Stimulated activated CD8-positive, alpha-beta memory T cell treated with anti-CD3 and anti-CD28 coated beads, Interleukin-15, amount 100 ng/mL, for 48 hours (primary cell): ENCODE results near the gene PIK3C2A.
"Not testable (repeated sequence)": the region's sequence is repeated elsewhere in the genome, so short reads cannot be mapped to it uniquely, and the experiment has no call there.

Experiments
- DNase-seq, 2 donors: peaks; one replicate each; pipeline ENCODE4 v3.0.0-alpha.2; 2020; ENCODE audit warnings: low read depth in 2 of 2

Gene PIK3C2A, protein sequence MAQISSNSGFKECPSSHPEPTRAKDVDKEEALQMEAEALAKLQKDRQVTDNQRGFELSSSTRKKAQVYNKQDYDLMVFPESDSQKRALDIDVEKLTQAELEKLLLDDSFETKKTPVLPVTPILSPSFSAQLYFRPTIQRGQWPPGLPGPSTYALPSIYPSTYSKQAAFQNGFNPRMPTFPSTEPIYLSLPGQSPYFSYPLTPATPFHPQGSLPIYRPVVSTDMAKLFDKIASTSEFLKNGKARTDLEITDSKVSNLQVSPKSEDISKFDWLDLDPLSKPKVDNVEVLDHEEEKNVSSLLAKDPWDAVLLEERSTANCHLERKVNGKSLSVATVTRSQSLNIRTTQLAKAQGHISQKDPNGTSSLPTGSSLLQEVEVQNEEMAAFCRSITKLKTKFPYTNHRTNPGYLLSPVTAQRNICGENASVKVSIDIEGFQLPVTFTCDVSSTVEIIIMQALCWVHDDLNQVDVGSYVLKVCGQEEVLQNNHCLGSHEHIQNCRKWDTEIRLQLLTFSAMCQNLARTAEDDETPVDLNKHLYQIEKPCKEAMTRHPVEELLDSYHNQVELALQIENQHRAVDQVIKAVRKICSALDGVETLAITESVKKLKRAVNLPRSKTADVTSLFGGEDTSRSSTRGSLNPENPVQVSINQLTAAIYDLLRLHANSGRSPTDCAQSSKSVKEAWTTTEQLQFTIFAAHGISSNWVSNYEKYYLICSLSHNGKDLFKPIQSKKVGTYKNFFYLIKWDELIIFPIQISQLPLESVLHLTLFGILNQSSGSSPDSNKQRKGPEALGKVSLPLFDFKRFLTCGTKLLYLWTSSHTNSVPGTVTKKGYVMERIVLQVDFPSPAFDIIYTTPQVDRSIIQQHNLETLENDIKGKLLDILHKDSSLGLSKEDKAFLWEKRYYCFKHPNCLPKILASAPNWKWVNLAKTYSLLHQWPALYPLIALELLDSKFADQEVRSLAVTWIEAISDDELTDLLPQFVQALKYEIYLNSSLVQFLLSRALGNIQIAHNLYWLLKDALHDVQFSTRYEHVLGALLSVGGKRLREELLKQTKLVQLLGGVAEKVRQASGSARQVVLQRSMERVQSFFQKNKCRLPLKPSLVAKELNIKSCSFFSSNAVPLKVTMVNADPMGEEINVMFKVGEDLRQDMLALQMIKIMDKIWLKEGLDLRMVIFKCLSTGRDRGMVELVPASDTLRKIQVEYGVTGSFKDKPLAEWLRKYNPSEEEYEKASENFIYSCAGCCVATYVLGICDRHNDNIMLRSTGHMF (N-terminal part only)

DNA sequence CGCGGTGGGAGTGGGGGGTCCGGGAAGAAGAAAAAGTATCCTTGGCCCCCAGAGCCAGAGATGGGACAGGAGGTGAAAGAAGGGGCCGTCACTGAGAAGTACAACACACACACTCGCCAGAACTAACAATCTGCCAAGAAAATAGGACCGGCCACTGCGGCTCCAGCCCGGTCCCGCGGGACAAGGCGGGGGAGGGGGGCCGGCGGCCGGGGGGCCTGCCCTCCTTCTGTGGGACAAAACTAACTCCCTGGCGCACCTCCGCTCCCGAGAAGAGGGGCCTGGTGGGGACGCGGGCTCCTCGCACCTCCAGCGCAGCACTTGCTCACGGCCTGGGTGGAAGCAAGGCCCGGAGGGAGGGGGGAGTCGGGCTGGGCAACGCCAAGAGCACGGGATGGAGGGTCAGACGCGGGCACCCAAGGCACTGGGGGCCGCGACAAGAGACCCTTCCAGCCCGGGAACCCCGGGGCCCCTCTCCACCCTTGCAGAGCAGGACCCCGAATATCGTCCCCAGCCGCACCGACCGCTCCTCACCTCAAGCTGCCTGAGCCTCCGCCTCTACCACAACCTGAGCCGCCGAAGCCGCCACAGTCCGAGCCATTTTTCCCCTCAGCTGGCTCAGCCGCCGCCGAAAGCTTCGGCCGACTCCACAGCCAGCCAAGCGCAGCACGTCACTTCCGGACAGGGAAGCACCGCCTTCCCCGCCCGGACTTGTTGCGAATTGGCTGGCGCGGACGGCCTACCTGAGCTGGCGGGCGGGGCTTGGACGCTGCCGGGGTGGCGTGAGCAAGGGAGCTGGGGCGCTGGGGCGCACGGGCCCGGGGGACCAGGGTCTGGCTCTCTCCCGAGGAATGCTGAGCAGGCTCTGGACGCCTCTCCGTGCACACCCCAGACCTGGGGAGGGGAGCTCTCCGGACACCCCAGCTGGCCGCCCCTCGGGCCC lies at the start of gene PIK3C2A:
PIK3C2A (minus strand) TSS at position 670 of the 940 bp plus-strand sequence. CDS start 38,245 bp downstream, outside the sequence.
- DNase-seq, result peak; percentile 93 to 96

DNA sequence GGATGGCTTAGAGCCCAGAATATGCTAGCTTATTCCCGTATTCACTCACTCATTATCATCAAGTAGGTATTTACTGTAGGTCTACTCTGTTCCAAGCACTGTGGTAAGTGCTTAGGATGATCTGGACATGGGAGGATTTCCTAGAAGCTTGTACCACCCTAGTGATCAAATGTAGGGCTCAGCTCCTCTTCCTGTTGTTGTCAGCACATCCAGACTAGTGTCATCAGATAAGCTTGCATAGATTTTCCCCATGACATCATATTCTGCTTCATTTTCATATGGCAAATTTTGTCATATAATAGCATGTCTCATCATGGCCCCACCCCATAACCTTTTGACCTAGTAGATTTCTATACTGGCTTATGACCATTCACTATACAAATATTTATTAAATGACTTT lies 49.4 kb upstream of the PIK3C2A start:
- no peak for DNase-seq

DNA sequence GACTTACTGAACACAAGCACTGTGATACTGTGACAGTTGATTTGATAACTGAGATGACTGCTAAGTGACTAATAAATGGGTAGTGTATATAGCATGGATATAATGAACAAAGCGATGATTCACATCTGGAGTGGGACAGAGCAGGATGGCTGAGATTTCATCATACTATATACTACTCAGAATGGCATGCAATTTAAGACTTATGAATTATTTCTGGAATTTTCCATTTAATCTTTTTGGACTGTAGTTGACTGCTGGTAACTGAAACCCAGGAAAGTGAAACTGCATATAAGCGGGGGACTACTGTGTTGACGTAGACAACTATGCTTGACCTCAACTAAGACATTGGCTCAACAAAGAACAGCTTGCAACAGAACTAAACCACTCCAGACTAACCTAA lies 48.7 kb upstream of the PIK3C2A start:
- DNase-seq, result no peak

DNA sequence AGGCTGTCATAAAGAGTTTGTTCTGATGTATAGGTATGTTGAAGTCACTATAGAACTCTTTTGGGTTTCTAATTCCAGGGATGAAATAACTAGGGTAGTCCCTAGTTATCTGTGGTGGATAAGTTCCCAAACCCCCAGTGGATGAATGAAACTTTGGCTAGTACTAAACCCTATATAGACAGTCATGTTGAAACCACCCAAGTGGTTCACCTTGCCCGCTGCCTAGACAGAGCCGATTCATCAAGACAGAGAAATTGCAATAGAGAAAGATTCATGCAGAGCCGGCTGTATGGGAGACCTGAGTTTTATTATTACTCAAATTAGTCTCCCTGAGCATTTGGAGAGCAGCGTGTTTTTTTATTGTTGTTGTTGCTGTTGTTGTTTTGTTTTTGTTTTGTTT lies 44.9 kb upstream of the PIK3C2A start:
- no peak for DNase-seq

DNA sequence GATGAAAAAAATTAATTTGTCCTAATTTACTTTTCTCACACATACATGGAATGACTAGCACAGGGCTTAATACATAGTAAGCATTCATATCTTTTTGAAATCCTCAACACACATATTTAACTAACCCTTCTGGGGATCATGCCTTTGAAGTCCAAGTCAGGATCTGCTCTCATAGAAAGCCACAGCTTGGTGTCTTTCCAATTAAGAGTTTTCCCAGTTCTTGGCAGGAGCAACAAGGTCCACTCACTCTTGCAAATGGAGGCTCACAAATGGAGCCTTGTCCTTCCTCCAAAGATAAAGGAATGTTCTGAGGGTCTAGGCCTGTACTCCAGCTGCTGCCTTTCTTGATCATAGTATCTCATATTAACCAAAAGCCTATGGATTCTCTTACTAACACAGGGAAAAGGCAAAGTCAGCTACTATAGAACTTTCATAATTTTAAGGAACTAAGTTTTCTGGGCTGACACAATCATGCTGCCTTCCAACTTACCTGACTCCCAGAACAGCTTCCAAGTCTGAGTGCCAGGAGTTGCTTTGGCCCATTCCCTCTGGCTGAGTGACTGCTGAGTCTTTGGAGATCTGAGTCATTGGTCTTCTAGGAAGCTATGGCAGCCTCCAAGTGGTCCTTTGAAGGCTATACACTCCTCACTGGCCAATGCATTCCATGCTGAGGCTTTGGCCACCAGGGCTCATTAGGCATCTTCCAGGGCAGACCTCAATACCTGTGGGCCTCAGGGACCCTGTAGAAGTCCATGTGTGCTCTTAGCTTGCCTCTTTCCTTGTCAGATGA lies 43.0 kb upstream of the PIK3C2A start:
- no peak for DNase-seq

DNA sequence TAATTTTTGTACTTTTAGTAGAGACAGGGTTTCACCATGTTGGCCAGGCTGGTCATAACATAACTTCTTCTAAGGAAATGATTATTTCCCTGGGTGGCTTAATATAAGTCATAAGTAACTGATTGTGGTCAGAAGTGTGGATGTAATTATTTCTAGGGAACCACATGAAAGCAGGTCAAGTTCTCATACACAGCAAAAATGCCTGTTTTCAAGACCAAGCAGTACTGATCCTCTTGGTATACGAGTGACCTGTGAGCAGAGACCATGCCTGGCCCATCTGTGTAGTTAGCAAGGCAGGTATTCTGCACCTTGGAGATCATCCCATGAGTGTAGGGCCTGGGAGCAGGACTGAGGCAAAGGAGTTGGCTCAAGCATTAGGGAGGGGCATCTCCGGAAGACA lies 36.3 kb upstream of the PIK3C2A start:
- no peak for DNase-seq

DNA sequence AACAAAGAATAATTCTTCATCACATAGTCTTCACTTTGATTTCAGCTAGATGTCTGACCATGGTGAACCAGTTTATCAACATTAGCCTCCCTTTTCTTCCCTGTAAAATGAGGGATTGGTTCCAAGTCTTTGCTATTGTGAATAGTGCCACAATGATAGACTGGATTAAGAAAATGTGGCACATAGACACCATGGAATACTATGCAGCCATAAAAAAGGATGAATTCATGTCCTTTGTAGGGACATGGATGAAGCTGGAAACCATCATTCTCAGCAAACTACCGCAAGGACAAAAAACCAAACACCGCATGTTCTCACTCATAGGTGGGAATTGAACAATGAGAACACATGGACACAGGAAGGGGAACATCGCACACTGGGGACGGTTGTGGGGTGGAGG lies 35.2 kb upstream of the PIK3C2A start:
- DNase-seq, result not testable (repeated sequence)

DNA sequence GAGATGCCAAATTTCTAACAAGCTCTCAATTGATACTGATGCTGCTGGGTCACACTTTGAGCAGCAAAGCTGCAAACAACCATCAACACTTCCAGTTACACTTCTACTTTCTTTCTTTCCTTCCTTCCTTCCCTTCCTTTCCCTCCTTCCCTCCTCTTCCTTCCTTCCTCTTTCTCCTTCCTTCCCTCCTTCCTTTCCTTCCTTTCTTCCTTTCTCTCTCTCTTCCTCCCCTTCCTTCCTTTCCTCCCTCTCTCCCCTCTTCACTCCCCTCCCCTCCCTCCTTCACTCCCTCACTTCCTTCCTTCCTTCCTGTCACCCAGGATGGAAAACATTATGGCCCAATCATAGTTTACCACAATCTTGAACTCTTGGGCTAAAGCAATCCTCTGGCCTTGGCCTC lies 33.0 kb upstream of the PIK3C2A start:
- DNase-seq, result no peak

DNA sequence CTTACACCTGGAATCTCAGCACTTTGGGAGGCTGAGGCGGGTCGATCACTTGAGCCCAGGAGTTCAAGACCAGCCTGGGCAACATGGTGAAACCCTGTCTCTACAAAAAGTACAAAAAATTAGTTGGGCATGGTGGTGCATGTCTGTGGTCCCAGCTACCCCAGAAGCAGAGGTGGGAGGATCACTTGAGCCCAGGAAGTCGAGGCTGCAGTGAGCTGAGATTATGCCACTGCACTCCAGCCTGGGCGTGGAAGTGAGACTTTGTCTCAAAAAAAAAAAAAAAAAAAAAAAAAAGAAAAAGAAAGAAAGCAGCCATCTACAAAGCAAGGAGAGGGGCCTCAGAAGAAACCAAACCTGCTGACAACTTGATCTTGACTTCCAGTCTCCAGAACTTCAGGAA lies 32.1 kb upstream of the PIK3C2A start:
- DNase-seq, result not testable (repeated sequence)

DNA sequence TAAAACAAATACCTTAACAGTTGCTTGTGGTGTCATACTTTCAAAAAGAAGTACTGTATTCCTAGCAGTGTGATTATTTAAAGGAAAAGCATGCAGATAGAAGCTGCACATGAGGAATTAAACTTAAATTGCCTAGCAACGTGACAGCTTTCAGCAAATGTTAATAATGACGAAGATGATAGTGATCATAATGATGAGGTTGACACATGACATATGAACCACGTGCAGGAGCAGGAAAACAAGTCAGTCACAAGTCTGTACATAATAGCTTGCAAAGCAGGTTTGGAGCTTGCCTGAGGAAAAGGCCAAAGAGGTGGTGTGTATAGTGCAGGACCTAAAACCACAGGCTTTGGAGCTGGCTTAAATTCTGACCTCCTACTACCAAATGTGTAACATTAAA lies 30.6 kb upstream of the PIK3C2A start:
- no peak for DNase-seq

DNA sequence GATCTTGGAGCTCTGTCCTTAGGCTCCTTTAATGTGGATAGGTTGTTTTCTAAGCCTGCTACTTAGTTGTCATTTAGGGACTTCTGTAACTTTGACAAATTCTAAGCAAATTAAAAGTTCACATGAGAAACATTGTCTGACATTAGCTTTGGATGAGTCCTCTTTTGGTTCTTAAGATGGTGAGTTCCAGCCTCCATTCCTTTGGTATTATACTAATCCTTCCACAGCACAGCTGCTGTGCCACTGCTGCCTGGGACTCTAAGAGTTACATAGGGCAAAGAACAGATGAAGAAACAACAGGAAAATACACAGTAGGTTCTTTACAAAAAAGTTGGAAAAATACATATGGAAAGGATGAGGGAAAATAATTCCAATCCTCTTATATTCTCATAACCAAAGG lies 25.3 kb upstream of the PIK3C2A start:
- no peak for DNase-seq

DNA sequence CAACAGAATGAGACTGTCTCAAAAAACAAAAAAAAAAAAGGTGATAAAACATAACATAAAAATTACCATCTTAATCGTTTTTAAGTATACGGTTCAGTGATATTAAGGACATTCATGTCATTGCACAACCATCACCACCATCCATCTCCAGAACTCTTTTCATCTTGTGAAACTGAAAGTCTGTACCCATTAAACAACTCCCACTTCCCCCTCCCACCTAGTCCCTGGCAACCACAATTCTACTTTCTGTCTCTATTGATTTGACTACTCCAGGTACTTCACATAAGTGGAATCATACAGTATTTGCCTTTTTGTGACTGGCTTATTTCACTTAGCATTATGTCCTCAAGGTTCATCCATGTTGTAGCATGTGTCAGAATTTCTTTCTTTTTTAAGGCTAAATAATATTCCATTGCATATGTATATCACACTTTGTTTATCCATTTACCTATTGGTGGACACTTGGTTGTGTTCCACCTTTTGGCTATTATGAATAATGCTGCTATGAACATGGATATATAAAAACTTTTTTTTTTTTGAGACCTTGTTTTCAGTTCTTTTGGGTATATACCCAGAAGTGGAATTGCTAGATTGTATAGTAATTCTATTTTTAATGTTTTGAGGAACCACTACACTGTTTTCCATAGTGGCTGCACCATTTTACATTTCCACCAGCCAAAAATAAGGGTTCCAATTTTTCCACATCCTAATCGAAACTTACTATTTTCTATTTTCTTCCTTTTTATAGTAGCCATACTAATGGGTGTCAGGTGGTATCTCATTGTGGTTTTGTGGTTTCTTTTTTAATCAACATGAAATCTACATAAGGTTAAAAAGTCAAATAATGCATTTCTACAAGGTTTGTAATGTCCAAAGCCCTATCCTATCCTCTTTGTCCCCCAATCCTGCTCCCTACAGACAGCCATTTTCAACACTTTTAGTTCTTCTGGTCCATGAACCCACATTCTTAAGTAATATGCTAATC lies 23.4 kb upstream of the PIK3C2A start:
- peak; percentile 11 to 36 for DNase-seq

DNA sequence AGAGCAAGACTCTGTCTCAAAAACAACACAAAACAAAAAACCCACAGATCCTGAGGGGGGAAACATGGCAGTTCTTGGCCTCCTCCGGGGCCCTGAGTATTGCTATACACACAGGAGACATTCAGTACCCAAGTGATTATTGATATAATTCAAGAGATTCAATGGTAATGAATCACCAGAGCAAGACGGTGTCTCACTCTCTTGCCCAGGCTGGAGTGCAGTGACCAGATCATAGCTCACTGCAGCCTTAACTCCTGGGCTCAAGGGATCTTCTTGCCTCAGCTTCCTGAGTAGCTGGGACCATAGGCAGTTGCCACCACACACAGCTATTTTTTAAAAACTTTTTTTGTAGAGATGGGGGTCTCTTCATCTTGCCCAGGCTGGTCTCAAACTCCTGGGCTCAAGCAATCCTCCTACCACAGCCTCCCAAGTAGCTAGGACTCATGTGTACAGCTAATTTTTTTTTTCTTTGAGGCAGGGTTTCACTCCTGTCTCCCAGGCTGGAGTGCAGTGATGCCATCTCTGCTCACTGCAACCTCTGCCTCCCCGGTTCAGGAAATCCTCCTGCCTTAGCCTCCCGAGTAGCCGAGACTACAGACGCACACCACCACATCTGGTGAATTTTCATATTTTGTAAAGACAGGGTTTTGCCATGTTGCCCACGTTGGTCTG lies 21.8 kb upstream of the PIK3C2A start:
- DNase-seq, result no peak

DNA sequence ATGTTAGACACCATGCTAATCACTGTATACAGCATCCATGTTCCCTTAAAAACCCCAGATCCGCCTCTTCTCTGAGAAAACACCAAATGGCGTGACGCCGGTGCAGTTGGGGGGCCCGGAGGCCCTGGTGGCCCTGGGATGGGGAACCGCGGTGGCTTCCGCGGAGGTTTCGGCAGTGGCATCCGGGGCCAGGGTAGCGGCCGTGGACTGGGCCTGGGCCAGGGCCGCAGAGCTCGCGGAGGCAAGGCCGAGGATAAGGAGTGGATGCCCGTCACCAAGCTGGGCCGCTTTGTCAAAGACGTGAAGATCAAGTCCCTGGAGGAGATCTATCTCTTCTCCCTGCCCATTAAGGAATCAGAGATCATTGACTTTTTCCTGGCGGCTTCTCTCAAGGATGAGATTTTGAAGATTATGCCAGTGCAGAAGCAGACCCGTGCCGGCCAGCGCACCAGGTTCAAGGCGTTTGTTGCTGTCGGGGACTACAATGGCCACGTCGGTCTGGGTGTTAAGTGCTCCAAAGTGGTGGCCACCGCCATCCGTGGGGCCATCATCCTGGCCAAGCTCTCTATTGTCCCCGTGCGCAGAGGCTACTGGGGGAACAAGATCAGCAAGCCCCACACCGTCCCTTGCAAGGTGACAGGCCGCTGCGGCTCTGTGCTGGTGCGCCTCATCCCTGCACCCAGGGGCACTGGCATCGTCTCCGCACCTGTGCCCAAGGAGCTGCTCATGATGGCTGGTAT lies 20.6 kb upstream of the PIK3C2A start:
- DNase-seq, result not testable (repeated sequence)

DNA sequence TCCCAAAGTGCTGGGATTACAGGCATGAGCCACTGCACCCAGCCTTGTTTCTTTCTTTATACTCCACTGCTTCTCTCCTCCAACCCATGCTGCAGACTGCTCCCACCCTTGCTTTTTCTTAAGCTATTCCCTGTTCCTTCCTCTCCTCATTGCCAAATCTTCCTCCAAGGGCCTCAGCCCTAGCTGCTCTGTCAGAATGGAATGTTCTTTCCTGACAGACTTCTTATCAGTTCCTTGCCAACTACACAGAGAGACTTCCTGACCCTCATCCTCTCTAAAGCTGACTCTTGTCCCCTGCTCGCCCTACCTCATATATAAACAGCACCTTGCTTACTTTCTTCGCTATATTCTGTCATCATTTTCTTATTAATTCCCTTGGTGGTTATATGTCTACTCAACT lies 16.9 kb upstream of the PIK3C2A start:
- no peak for DNase-seq

DNA sequence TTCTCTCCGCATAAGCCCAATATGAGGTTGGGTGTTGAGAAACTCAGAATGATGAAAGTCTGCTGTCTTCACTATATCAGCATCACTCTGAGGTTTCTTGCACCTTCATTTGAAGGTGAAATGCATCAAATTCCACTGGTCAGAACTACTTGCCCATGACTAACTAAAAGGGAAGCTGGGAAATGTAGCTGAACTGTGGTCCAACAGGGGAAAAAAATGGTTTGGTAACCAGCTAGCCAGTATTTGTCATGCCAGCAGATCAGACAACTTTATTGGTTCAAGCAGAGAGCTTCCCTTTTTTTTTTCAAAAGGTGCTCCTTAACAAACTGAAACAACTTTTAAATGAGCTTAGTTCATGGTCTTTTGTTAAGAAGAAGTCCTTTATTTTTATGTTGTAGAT lies 14.2 kb upstream of the PIK3C2A start:
- no peak for DNase-seq

DNA sequence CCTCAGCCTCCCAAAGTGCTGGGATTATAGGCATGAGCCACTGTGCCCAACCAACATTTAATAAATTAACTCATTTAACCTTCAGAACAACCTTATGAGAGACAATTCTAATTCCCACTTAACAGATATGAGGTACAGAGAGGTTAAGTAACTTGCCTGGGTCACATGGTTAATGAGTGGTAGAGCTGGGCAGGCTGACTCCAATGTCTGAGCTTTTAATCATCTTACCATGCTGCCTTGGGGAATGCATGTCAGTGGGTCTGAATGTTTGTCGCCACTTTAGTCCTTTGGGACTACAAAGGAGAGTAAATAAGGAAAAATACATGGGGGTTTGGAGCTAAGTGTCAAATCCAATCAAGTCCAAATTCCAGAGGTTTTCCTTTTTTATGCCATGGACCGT lies 11.2 kb upstream of the PIK3C2A start:
- no peak for DNase-seq

DNA sequence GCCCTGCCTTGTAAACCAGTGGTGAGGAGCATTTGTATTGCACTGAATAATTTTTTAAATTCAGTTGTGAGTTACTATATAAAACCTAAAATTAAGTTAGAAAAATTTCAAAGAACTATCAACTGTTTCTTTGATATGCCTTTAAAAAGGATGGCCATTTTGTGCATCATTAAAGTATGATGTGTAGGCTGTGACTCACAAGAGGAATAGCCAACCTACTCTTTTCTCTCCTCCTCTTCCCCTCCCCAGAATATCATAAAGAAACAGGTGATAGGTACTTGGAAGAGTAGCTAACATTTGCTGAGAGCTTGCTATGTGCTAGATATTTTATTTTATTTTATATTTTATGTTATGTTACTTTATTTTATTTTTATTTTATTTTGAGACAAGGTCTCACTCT lies 10.6 kb upstream of the PIK3C2A start:
- DNase-seq, result no peak
